HEK293T (cell line): ENCODE measurements around the gene DCUN1D3.

Source experiments
- CTCF ChIA-PET: fragments of 350-600 bp; formaldehyde crosslinking; extraction: SDS; loops from one replicate; lab custom pipeline; 2021; ENCODE audit warnings: antibody characterized with exemption, inconsistent platforms; lab: Yijun Ruan, JAX
- POLR2A ChIA-PET: fragments of 350-600 bp; formaldehyde crosslinking; extraction: SDS; loops from one replicate; lab custom pipeline; 2020; ENCODE audit warnings: antibody characterized with exemption, inconsistent platforms; lab: Yijun Ruan, JAX
- DNase-seq: peaks from one replicate; pipeline ENCODE4 v3.0.0; 2012; ENCODE audit warnings: mixed read lengths; ENCODE audit errors: extremely low spot score
- ARNT ChIP-seq: fragments of 450-650 bp; IDR thresholded peaks from 2 replicates; pipeline ENCODE4 v1.6.1; 2017; ENCODE audit warnings: mild to moderate bottlenecking
- CTBP1 ChIP-seq: fragments of 450-650 bp; IDR thresholded peaks from 2 replicates; pipeline ENCODE4 v1.6.1; 2016; ENCODE audit warnings: borderline replicate concordance
- ELF4 ChIP-seq: fragments of 450-650 bp; IDR thresholded peaks from 2 replicates; pipeline ENCODE4 v1.6.1; 2017; ENCODE audit warnings: antibody characterized with exemption
- FOXA1 ChIP-seq: fragments of 450-650 bp; IDR thresholded peaks from 2 replicates; pipeline ENCODE4 v1.6.1; 2016; ENCODE audit warnings: mild to moderate bottlenecking
- FOXK2 ChIP-seq: fragments of 450-650 bp; IDR thresholded peaks from 2 replicates; pipeline ENCODE4 v1.6.1; 2016; ENCODE audit warnings: mild to moderate bottlenecking
- FOXM1 ChIP-seq: fragments of 450-650 bp; IDR thresholded peaks from 2 replicates; pipeline ENCODE4 v1.6.1; 2017; ENCODE audit warnings: mild to moderate bottlenecking, borderline replicate concordance
- HDGF ChIP-seq: fragments of 450-650 bp; IDR thresholded peaks from 2 replicates; pipeline ENCODE4 v1.6.1; 2017; ENCODE audit warnings: antibody characterized with exemption, borderline replicate concordance
- L3MBTL2 ChIP-seq: fragments of 450-650 bp; conservative IDR thresholded peaks from 2 replicates; pipeline ENCODE4 v1.6.1; 2016; ENCODE audit warnings: mild to moderate bottlenecking
- LEF1 ChIP-seq: fragments of 450-650 bp; IDR thresholded peaks from 2 replicates; pipeline ENCODE4 v1.6.1; 2017; ENCODE audit warnings: mild to moderate bottlenecking, borderline replicate concordance
- NFRKB ChIP-seq: fragments of 450-650 bp; IDR thresholded peaks from 2 replicates; pipeline ENCODE4 v1.6.1; 2016; ENCODE audit warnings: mild to moderate bottlenecking, moderate library complexity
- SP1 ChIP-seq: fragments of 450-650 bp; IDR thresholded peaks from 2 replicates; pipeline ENCODE4 v1.6.1; 2017
- SUZ12 ChIP-seq: fragments of 450-650 bp; IDR thresholded peaks from 2 replicates; pipeline ENCODE4 v1.6.1; 2016; ENCODE audit warnings: mild to moderate bottlenecking
- TARDBP ChIP-seq: fragments of 450-650 bp; IDR thresholded peaks from 2 replicates; pipeline ENCODE4 v1.6.1; 2016
- ZNF384 ChIP-seq: fragments of 450-650 bp; IDR thresholded peaks from 2 replicates; pipeline ENCODE4 v1.6.1; 2016
- TF ChIP-seq, protein P1 (sequence below): fragments of 450-650 bp; IDR thresholded peaks from 2 replicates; pipeline ENCODE4 v1.6.1; 2016

DCUN1D3 gene

DNA sequence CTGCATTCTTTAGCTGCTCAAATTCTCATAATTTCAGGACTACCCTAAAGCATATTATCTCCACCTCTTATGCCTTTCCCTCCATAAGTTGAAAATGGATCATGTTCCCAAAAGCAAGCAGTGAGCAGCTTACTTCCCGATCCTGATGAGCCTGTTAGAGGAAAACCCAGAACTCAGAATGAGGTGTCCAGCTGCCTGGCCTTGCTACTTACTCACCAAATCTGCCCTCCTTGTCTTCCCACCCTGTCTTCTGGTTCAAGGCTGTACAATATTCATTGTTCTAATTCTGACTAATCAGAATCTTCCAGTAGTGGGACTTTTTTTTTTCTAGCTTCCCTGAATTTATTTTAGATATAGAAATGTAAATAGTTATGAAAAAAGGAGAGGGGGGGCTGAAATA is 11.2 kb upstream of the DCUN1D3 start:
- no peak for DNase-seq
- ChIA-PET CTCF (no interaction called here), POLR2A (interaction anchor here (1.4 kb wide), 1 partner anchor 11 kb away, joined by 6 read pairs; the partner anchor contains the start of genes DCUN1D3 and LYRM1)
- TF ChIP-seq FOXM1 (no peak), SP1 (no peak), FOXK2 (no peak), ZNF384 (no peak), SUZ12 (no peak), TARDBP (no peak)

DNA sequence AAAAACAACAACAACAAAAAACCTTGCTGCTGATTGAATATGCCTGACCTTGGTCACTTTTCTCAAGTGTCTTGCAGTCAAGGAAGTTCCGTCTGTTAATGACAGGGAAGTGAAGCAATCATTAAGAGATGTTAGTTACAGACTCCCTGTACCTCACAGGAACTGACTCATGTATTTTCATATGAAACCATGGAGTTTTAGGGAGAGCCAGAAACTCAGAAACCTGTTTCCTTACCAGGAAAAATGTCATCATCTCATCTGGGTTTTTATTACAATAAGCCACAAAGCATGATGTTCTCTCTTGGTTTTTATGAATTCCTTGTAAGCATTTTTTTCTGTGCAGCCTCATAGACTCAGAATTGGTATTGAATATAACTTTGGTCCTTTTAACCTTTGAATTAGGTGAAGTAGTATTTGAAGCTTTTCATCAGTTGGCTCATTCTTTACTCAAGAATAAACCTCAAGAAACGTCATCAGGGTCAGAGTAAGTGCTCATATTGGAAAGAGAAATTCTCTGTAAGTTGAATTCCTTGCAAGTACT is 10.7 kb upstream of the DCUN1D3 start:
- no peak for DNase-seq
- CTCF ChIA-PET = no interaction called here
- TF ChIP-seq FOXA1 (no peak), SUZ12 (no peak), LEF1 (no peak)
- TF ChIP-seq, protein P1, sequence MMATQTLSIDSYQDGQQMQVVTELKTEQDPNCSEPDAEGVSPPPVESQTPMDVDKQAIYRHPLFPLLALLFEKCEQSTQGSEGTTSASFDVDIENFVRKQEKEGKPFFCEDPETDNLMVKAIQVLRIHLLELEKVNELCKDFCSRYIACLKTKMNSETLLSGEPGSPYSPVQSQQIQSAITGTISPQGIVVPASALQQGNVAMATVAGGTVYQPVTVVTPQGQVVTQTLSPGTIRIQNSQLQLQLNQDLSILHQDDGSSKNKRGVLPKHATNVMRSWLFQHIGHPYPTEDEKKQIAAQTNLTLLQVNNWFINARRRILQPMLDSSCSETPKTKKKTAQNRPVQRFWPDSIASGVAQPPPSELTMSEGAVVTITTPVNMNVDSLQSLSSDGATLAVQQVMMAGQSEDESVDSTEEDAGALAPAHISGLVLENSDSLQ = no peak
- POLR2A ChIA-PET = interaction anchor here (1.4 kb wide), 1 partner anchor 10 kb away, joined by 6 read pairs; the partner anchor contains the start of genes DCUN1D3 and LYRM1

DNA sequence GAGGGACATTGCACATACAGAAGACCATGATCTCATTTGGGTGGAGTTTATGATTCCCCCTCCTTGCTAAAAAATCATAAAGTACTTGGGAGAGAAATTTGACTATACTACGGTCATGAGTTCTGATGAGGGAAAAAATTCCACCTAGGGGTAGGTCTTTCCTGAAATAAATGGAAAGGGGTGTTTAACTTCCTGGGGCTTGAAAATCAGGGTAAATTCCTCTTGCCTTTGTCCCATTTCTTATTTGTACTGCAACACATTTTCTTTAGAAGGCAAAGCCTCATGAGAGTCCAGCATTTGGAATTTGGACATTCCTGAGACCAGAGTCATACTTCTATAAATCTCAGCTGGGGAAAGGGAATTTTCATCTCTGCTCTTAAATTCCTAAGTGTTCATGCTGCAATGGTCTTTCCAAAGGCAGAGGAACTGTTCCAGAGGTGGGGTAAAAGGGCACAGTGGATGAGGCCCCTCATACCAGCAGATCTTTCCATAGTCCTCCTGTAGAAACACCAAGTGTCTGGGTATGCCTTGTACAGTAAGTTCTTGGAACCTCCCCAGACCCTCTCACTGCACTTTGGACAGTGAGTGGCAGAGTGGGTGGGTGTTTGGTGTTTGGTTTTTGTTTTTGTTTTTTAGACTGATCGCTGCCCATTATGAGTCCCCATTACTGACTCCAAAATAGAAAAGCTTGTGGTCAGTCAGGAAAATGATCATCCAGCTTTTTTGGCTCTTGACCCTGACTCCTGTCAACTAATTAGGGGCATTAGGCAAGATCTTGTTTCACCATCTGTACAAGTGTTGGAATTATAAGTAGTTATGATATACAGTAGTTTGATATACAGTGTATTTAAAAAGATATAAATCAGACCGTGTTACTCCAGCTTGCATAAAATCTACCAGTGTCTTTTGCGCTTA is 6.4 kb upstream of the DCUN1D3 start:
- DNase-seq = no peak
- CTCF ChIA-PET = no interaction called here

DNA sequence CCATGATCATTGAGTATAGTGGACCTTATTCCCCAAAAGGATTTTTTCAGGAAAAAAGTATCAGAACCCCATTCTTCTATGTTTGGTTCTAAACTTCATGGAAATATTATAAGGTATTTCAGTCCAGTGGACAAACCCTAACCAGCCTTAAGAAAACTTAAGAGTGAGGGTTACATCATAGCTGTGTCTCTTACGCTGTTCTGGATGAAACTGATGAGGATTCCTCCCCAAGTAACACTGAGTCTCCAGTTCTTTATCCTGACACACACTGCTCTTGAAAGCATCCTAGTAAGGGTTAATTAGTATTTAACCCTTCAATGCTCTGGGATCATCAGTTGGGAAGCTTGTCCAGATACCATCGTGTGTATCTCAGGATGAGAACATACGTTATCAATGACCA is 5.4 kb upstream of the DCUN1D3 start:
- ChIA-PET CTCF (no interaction called here), POLR2A (no interaction called here)
- no peak for TF ChIP-seq NFRKB
- TF ChIP-seq FOXK2 = no peak
- no peak for TF ChIP-seq SUZ12
- no peak for TF ChIP-seq FOXM1
- TF ChIP-seq L3MBTL2 = no peak
- TF ChIP-seq SP1 = no peak
- no peak for DNase-seq

More for the DNA sequence above, 6.4 kb upstream of the DCUN1D3 start:
- POLR2A ChIA-PET = no interaction called here
- TF ChIP-seq TARDBP = no peak
- no peak for TF ChIP-seq LEF1
- no peak for TF ChIP-seq ARNT

DNA sequence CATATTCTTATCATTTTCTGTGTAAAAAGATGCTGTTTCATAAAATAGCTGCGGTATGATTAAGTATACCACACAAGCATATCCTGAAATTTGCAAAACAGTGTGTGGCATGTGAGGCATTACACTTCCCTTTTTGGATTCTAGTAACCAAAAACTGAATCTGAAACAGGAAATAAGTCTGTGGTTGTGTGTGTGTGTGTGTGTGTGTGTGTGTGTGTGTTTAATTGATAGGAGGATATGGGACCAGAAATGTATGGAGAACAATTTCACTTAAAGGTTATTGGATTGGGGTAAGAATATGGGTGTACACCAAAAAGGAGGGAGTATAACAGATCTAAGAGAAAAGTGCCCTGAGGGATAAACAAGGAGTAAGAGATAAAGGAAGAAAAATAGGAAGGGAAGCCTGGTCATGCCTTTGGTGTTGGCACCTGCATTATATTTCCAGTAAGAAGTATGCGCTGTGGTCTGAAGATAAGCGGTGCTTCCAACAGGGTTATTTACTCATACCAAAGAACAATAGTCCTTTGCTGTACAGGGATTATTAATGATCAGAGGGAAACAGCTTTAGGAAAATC is 4.4 kb upstream of the DCUN1D3 start:
- TF ChIP-seq LEF1 (no peak), NFRKB (no peak), ZNF384 (no peak), FOXA1 (no peak)
- TF ChIP-seq, protein P1 = no peak
- CTCF ChIA-PET = no interaction called here
- DNase-seq = no peak
- POLR2A ChIA-PET = interaction anchor here (1.0 kb wide), 1 partner anchor 9 kb away, joined by 4 read pairs; no protein-coding TSS in a partner anchor

DNA sequence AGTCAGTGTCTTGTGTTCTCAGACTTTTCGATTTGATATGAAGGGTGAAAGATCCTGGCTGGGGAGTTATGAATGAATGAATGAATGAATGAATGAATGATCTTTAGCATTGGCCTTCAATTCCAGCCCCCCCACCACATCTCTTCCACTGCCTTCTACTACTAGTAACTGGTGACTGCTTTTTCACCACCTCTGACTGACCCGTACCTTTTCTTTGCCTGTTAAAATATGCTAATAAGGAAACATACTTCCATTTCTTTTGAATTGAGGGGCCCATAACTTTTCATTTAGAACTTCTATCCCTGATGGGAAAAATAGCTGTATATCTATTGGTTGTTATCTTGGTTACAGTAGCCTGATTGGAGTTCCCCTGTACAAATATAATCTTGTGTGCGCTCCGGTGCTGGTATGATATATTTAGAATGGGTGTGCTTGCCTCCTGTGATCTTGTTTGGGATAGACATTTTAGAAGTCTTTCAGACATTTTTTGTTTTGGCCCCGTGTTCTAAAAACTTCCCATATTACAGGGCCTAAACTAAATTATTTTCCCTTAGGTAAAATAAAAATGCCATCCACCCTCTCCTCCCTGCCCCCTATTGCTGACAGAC is 3.8 kb upstream of the DCUN1D3 start:
- DNase-seq = no peak
- ChIA-PET CTCF (no interaction called here), POLR2A (interaction anchor here (1.0 kb wide), 1 partner anchor 9 kb away, joined by 4 read pairs; no protein-coding TSS in a partner anchor)
- TF ChIP-seq NFRKB = no peak
- TF ChIP-seq FOXA1 = no peak
- TF ChIP-seq ARNT = no peak
- TF ChIP-seq L3MBTL2 = no peak
- TF ChIP-seq, protein P1 = no peak
- no peak for TF ChIP-seq TARDBP
- TF ChIP-seq HDGF = no peak
- no peak for TF ChIP-seq ELF4
- TF ChIP-seq FOXM1 = no peak
- TF ChIP-seq SP1 = no peak
- TF ChIP-seq CTBP1 = no peak
- TF ChIP-seq LEF1 = no peak
- no peak for TF ChIP-seq FOXK2
